PFSK-1 (cell line): ENCODE measurements around the gene ACBD5.

Experiments used
- FOXP2 ChIP-seq: optimal IDR thresholded peaks from 2 replicates; pipeline ENCODE3; 2011; ENCODE audit warnings: borderline replicate concordance, control low read depth, inconsistent platforms; ENCODE audit not compliant: insufficient read depth; ENCODE audit errors: extremely low read length, extremely low read depth
- POLR2AphosphoS5 ChIP-seq: IDR thresholded peaks from 2 replicates; pipeline ENCODE4 v1.6.1; 2012; ENCODE audit warnings: low read depth, mild to moderate bottlenecking, control low read depth, low read length, moderate library complexity
- REST ChIP-seq, 2 experiments: IDR thresholded peaks; 2 replicates each; pipeline versions ENCODE4 v1.6.1 to v1.8.0; 2011 to 2012; ENCODE audit warnings: low read depth in 2 of 2, low read length in 2 of 2, control low read depth in 1 of 2, inconsistent platforms in 1 of 2, mild to moderate bottlenecking in 1 of 2, moderate library complexity in 1 of 2; ENCODE audit not compliant: insufficient read depth in 1 of 2
- SIN3A ChIP-seq: IDR thresholded peaks from 2 replicates; pipeline ENCODE4 v1.6.1; 2012; ENCODE audit warnings: mild to moderate bottlenecking, low read length, moderate library complexity, borderline replicate concordance; ENCODE audit not compliant: insufficient read depth
- TAF1 ChIP-seq: IDR thresholded peaks from 2 replicates; pipeline ENCODE4 v1.6.1; 2012; ENCODE audit warnings: low read length, control low read depth, borderline replicate concordance; ENCODE audit not compliant: insufficient read depth

ACBD5 gene

GRCh38 chr10:27197980-27198620 lies 42.5 kb downstream of the ACBD5 start:
- TF ChIP-seq SIN3A (no peak), REST (IDR thresholded peaks at IDR 0.05; ENCODE audit: insufficient read depth in 1 of 2, low read depth in 2 of 2, low read length in 2 of 2) (no peak), POLR2AphosphoS5 (no peak), FOXP2 (no peak), TAF1 (no peak)

DNA sequence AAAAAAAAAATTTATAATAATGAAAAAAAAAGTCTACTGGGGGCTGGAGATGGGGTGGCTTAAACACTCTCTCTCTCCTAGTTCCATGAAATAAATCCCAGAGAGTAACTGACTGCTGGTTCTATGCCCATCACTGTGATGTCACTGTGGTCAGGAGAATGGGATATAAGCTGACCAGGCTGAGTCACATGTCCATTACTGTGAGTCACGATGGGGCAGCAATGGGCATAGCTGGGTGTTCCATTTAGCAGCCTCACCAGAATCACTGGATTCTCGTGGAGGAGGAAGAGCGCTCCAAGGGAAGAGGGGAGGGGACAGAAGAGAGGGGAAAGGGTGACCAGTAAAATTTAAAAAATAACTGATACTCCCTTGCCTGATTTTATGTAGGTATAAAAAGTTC lies 48.3 kb downstream of the ACBD5 start:
- TF ChIP-seq POLR2AphosphoS5 (no peak), SIN3A (no peak), REST (IDR thresholded peaks at IDR 0.05; ENCODE audit: insufficient read depth in 1 of 2, low read depth in 2 of 2, low read length in 2 of 2) (no peak), TAF1 (no peak), FOXP2 (no peak)

DNA sequence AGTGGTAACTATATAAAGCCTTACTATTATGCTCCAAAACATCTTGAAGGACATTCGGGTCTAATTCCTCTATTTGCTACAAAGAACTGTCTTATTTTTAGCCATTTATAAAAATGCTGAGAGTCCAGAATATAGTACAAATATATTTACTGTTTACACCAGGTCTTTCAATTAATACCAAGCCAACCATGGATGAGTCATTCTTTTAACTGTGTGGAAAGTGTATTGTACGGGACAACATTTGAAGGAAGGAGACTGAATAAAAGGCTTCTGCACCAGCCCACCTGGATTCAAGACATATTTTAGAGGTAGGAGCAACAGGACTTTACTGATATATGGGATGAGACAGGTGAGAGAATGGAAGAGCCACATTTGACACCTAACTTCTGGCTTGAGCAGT lies 50.1 kb downstream of the ACBD5 start:
- TF ChIP-seq POLR2AphosphoS5 (no peak), SIN3A (no peak), REST (IDR thresholded peaks at IDR 0.05; ENCODE audit: insufficient read depth in 1 of 2, low read depth in 2 of 2, low read length in 2 of 2) (no peak), TAF1 (no peak), FOXP2 (no peak)

DNA sequence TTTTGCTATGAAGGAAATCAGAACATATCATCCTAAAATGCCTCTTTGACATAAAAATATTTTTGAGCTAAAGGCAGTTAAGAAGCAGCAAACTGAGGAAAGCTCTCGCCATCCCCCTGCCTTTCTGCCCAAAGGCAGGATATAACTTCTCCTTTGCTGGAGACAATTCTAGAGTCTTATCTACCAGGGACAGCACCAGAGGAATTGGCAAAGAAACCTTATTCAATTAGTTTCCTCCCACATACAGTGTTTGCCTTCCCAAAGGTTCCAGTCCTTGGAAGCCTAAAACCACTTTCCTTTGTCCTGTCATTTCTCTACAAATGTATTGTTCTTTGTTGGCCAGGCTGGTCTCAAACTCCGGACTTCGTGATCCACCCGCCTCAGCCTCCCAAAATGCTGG lies 51.7 kb downstream of the ACBD5 start:
- TF ChIP-seq POLR2AphosphoS5 (no peak), REST (IDR thresholded peaks at IDR 0.05; ENCODE audit: insufficient read depth in 1 of 2, low read depth in 2 of 2, low read length in 2 of 2) (peak; percentile 58 to 86; a peak in 3 of 4 replicates), SIN3A (no peak), TAF1 (no peak), FOXP2 (no peak)

DNA sequence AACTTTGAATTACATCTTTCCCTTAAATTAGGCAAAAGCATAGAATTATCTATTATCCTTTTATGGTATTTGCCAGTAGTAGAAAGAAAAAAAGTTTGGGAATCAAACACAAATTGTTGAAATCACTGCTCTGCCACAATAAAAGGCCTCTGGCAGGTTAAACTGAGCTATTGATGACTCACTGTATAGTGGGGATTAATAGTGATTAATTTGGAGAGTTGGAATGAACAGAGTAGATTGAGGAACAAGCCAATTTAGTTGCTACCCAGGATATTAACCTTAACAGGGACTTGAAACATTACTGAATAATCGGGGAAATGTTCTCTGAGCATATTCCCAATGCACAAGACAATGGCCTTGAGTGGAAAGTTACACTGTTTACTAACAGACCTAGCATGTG lies 52.3 kb downstream of the ACBD5 start:
- TF ChIP-seq SIN3A: no peak
- no peak for TF ChIP-seq POLR2AphosphoS5
- no peak for TF ChIP-seq REST (IDR thresholded peaks at IDR 0.05; ENCODE audit: insufficient read depth in 1 of 2, low read depth in 2 of 2, low read length in 2 of 2)
- no peak for TF ChIP-seq FOXP2
- TF ChIP-seq TAF1: no peak
